Sciatic nerve (tissue), 2 donors: ENCODE results near the gene PLET1. TPM values are rescaled to one million over a fixed set of nuclear protein-coding genes. Genes with fewer than 3 reads are reported as not detected.

ENCODE experiments used
- ATAC-seq: fragments of 200-7000 bp; cut with Tn5 transposase; one replicate; pipeline ENCODE4 v1.9.1; 2020; ENCODE audit warnings: mild to moderate bottlenecking, moderate library complexity
- DNase-seq: peaks from one replicate; pipeline ENCODE4 v3.0.0-alpha.2; 2020; ENCODE audit warnings: low spot score
- intact Hi-C: fragments of 100-400 bp; cut with DNase I; formaldehyde crosslinking; loops from one replicate; pipeline ENCODE4 v1.14.2; 2022
- total RNA-seq: library from RNA; stranded (reverse); fragmentation: NEBNext Ultra II Directional; extraction: Animal tissue kit (Norgen Biotek cat#: 25700); gene quantifications from one replicate; pipeline ENCODE4 v1.2.1, GENCODE V29; 2021
- donor health status: DM: no; HTN: no; CAD: no.
- donor health status: DM: no; HTN: no; CAD: no.

The PLET1 gene
- total RNA-seq, 1 donor from 2014 or later, result not detected

DNA sequence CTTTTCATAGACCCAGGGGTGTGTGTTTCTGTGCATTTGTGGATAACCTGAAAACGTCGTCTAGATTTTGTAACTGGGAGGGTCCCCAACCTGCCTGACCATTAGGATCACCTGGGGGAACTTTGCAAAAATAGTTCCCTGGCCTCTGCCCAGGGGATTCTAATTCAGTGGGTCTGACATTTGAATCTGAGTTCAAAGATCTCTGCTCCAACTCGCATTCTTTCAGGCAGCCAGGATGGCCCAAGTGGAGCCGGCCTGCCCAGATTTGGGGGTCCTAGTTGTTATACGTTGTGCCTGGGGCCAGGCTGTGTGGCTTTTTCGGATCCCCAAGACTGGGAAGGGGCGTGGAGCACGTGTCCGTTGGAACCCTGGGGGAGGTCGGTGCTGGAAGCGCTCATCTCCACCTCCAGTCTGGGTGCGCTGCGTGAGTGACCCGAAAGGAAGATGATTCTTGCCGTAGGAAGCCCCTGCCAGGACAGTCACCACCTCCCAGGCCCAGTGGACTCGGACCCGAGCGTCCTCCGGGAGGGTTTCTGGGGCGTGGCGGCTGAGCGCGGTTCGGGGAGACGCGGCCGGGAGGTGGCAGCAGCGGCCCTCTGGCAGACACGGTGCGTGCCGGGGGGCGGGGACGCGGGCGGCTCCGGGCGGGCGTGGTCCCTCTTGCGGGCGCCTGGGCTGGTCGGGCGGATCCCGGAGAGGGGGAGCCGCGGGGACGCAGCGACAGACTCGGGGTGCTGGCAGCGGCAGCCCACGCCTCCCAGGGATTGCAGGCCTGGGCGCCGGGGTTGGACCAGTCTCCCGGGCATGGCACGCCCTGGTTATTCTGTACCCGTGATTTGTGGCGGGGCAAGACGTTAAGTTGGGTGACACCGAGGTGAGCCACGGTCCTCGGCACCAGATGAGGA lies 29.2 kb upstream of the PLET1 start:
- ATAC-seq (peak; percentile 93), DNase-seq (peak; percentile 90)
- intact Hi-C loops, result loop anchor here (10.0 kb wide), 2 partner anchors 185 to 995 kb away; no protein-coding TSS in a partner anchor

- ATAC-seq (no peak), DNase-seq (no peak)
- intact Hi-C loops, result loop anchor here (10.0 kb wide), 1 partner anchor 183 kb away; no protein-coding TSS in a partner anchor
These were observed 27.4 kb upstream of the PLET1 start for GRCh38 chr11:112288021-112288420.

GRCh38 chr11:112285841-112286311 lies 25.2 kb upstream of the PLET1 start:
- intact Hi-C loops, result loop anchor here (10.0 kb wide), 1 partner anchor 181 kb away; no protein-coding TSS in a partner anchor
- no peak for DNase-seq
- ATAC-seq, result no peak

GRCh38 chr11:112281726-112282125 lies 21.1 kb upstream of the PLET1 start:
- intact Hi-C loops, result loop anchor here (10.0 kb wide), 1 partner anchor 177 kb away; no protein-coding TSS in a partner anchor
- ATAC-seq (no peak), DNase-seq (no peak)

DNA sequence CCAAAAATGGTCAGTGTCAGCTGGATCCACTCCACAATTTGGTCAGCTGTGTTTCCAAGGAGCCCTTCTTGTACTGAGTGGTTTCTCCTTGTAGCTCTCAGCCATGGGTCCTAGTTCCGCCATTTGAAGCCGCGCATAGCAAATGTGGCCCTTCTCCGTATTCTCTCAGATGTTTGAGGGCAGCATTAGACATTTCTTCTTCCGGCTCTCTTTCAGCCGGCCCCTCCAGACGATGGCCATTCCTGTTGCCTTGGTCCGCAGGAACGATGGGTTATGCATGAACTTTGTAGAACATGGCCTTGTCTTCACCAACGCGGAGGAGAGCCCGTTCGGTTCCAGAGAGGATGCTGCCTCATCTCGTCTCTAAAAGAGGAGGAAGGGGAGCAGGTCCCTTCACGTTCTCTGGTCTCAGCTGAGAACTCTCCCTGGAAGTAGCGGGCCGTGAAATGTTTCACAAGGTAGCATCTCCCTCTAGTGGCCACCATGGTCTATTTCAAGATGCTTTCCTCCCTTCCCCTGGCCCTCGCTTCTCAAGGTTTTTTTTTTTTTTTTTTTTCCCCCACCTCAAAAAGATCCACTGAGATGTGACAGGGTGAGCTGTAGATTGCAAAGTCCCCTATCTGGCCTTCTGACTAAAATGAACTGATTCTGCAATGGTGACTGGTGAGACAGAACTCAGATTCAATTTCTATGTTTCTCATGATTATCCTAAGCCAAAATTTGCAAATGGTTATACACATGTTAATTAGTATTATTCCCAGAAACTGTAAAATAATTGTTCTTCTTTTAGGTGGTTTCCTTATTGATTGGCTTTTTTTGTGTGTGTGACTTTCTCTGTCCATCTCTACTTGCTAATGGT lies 19.8 kb upstream of the PLET1 start:
- ATAC-seq (peak; percentile 95), DNase-seq (peak; percentile 78)
- intact Hi-C loops, result loop anchor here (10.0 kb wide), 1 partner anchor 176 kb away; no protein-coding TSS in a partner anchor

DNA sequence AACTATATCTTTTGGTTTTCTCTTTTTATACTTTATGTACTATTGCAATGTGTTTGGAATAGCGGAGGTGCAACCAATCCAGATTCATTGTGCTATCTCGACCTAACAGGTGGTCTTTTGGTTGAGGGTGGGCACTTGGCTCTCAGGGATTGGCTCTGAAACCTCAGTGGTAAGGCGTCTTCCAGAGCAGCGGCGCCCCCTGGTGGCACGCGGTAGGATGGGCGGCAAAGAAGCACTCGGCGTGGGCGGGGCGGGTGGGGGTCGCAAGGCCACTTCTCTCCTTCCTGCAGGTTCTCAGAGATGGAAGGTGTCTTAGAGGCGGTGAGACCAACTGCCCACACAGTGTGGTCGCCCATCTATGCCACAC lies 19.2 kb upstream of the PLET1 start:
- DNase-seq (peak; percentile 86), ATAC-seq (peak; percentile 90)
- intact Hi-C loops, result loop anchor here (5.0 to 10.0 kb wide), 2 partner anchors 63 to 175 kb away; no protein-coding TSS in a partner anchor

GRCh38 chr11:112278803-112279202 lies 18.1 kb upstream of the PLET1 start:
- no peak for ATAC-seq
- DNase-seq, result no peak
- intact Hi-C loops, result loop anchor here (5.0 kb wide), 1 partner anchor 62 kb away; no protein-coding TSS in a partner anchor

GRCh38 chr11:112277941-112278340 lies 17.3 kb upstream of the PLET1 start:
- ATAC-seq (no peak), DNase-seq (no peak)
- intact Hi-C loops, result loop anchor here (5.0 kb wide), 1 partner anchor 61 kb away; no protein-coding TSS in a partner anchor

- DNase-seq (no peak), ATAC-seq (no peak)
- intact Hi-C loops, result loop anchor here (5.0 kb wide), 1 partner anchor 60 kb away; no protein-coding TSS in a partner anchor
These were observed 16.4 kb upstream of the PLET1 start for GRCh38 chr11:112277029-112277428.

- intact Hi-C loops, result no loop called here
- no peak for DNase-seq
These were observed 13.5 kb upstream of the PLET1 start for GRCh38 chr11:112274007-112274783.

GRCh38 chr11:112273066-112273465 lies 12.4 kb upstream of the PLET1 start:
- intact Hi-C loops, result no loop called here
- ATAC-seq, result no peak
- no peak for DNase-seq

More at GRCh38 chr11:112274007-112274783, 13.5 kb upstream of the PLET1 start:
- no peak for ATAC-seq

GRCh38 chr11:112271242-112271641 lies 10.6 kb upstream of the PLET1 start:
- ATAC-seq, result no peak
- no peak for DNase-seq
- intact Hi-C loops, result no loop called here

DNA sequence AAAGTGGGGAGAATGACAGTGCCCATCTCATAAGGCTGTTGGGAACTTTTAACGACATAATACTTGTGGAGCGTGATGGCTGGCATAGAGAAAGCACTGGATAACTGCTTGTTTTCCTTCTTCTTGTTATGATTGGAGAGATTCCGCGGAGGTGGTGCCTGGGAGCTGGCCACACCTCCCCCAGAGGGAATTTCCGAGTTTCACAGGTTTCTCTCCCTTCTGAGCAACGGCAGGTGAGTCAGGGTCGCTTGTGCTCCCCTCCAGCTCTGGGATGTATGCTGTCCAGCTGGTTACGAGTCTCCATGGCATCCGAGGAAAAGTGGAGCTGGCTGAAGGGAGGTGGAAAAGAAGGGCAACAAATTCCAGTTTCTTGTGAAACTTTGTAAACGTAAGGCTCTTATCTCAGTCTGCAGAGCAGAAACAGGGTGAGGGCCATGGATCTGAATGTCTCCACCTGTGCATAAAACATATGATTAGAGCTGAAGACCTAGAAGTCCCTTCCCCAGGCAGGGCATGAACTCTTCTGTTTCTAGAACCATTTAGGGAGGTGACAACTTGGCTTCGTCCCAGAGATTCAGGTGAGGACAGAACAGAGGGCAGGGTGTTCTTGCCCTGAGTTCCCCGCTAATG lies 10.0 kb upstream of the PLET1 start:
- intact Hi-C loops, result no loop called here
- ATAC-seq, result no peak
- no peak for DNase-seq

DNA sequence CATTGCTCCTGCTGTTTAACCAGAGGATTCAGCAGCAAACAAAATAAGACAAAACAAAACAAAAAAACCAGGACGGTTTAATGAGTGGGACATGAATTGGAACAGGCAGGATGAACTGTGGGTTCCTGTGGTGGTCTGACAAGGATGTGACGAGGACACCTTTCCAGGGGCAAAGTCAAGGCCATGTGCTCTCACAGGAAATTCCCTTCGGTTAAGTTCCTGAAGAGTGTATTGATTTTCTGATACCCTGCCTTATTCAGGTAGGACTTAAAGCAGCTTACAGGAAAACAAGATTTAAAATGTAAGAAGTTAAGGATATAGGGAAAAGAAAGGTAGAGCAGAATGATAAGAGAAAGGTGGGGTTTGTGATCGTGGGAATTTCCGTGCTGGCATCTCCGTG lies 8.5 kb upstream of the PLET1 start:
- ATAC-seq (no peak), DNase-seq (no peak)
- intact Hi-C loops, result no loop called here

DNA sequence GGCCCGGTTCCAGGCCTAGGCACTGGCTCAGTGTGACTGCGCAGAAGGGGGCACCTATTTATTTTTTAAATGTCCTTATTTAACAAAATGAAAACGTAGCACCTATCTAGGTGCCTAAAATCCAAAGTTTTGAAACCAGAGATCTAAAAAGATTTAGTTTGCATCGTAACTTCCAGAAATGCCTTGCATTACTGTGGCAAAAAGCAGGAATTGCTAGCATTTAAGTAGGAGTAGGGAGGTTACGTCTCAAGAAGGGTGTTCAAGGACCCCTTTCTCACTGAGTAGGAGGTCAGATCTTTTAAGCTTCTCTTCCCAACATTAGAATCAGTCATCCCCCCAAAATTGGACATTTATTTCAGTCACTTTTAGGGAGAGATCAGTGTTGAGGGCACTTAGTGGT lies 7.7 kb upstream of the PLET1 start:
- DNase-seq (no peak), ATAC-seq (no peak)
- intact Hi-C loops, result no loop called here

- intact Hi-C loops, result loop anchor here (2.0 kb wide), 1 partner anchor 60 kb away; no protein-coding TSS in a partner anchor
- ATAC-seq (no peak), DNase-seq (no peak)
These were observed 6.5 kb upstream of the PLET1 start for GRCh38 chr11:112267188-112267591.

GRCh38 chr11:112266410-112266778 lies 5.7 kb upstream of the PLET1 start:
- no peak for ATAC-seq
- intact Hi-C loops, result loop anchor here (2.0 kb wide), 1 partner anchor 60 kb away; no protein-coding TSS in a partner anchor
- DNase-seq, result no peak
